MM.1S (cell line): ENCODE results near the gene DUSP10.

Source experiments
- DNase-seq: peaks from one replicate; pipeline ENCODE4 v3.0.0-alpha.2; 2015
- H2AFZ ChIP-seq: fragments of 300-600 bp; sonication (generic); 2 replicates; pipeline ENCODE4 v1.6.0; 2016; ENCODE audit warnings: antibody characterized with exemption, low read length
- H3F3A ChIP-seq: fragments of 300-600 bp; sonication (generic); 2 replicates; pipeline ENCODE4 v1.6.1; 2016; ENCODE audit warnings: mild to moderate bottlenecking, antibody characterized with exemption, low read length, moderate library complexity, mixed read lengths; ENCODE audit not compliant: insufficient read depth
- H3K27ac ChIP-seq: fragments of 300-600 bp; sonication (generic); 2 replicates; pipeline ENCODE4 v1.5.1; 2016; ENCODE audit warnings: mild to moderate bottlenecking, low read length
- H3K27me3 ChIP-seq: fragments of 300-600 bp; sonication (generic); replicated peaks from 2 replicates; pipeline ENCODE4 v1.6.0; 2016; ENCODE audit warnings: low read length; ENCODE audit not compliant: insufficient read depth
- H3K36me3 ChIP-seq: fragments of 300-600 bp; sonication (generic); replicated peaks from 2 replicates; pipeline ENCODE4 v1.6.1; 2016; ENCODE audit warnings: mild to moderate bottlenecking, low read length, mixed read lengths; ENCODE audit not compliant: insufficient read depth
- H3K4me1 ChIP-seq: fragments of 300-600 bp; sonication (generic); 2 replicates; pipeline ENCODE4 v1.6.1; 2016; ENCODE audit warnings: low read length, mixed read lengths
- H3K4me2 ChIP-seq: fragments of 300-600 bp; sonication (generic); 2 replicates; pipeline ENCODE4 v1.6.0; 2016; ENCODE audit warnings: low read depth, low read length
- H3K4me3 ChIP-seq: fragments of 300-600 bp; sonication (generic); 2 replicates; pipeline ENCODE4 v1.5.1; 2016; ENCODE audit warnings: low read length, mixed read lengths
- H3K79me2 ChIP-seq: fragments of 300-600 bp; sonication (generic); 2 replicates; pipeline ENCODE4 v1.6.1; 2016; ENCODE audit warnings: mixed run types, low read length, mixed read lengths
- H3K9ac ChIP-seq: fragments of 300-600 bp; sonication (generic); 2 replicates; pipeline ENCODE4 v1.6.1; 2016; ENCODE audit warnings: low read length, mixed read lengths
- H3K9me2 ChIP-seq: fragments of 300-600 bp; sonication (generic); replicated peaks from 2 replicates; pipeline ENCODE4 v1.6.1; 2016; ENCODE audit warnings: mild to moderate bottlenecking, low read length, mixed read lengths; ENCODE audit not compliant: insufficient read depth
- H3K9me3 ChIP-seq: fragments of 300-600 bp; sonication (generic); replicated peaks from 2 replicates; pipeline ENCODE4 v1.6.1; 2016; ENCODE audit warnings: mild to moderate bottlenecking, low read length, mixed read lengths; ENCODE audit not compliant: insufficient read depth
- H4K20me1 ChIP-seq: fragments of 300-600 bp; sonication (generic); 2 replicates; pipeline ENCODE4 v1.6.1; 2016; ENCODE audit warnings: mild to moderate bottlenecking, low read length, moderate library complexity, mixed read lengths; ENCODE audit not compliant: insufficient read depth
- CTCF ChIP-seq: fragments of 300-600 bp; sonication (generic); IDR thresholded peaks from 2 replicates; pipeline ENCODE4 v1.5.1; 2016; ENCODE audit warnings: antibody characterized with exemption, low read length, mixed read lengths
- EZH2 ChIP-seq: fragments of 300-600 bp; sonication (generic); optimal IDR thresholded peaks from 2 replicates; pipeline ENCODE3; 2017; ENCODE audit warnings: low read depth, mild to moderate bottlenecking, antibody characterized with exemption, low read length, mixed read lengths
- EZH2phosphoT487 ChIP-seq: fragments of 300-600 bp; sonication (generic); IDR thresholded peaks from 2 replicates; pipeline ENCODE4 v1.6.1; 2018; ENCODE audit warnings: antibody characterized with exemption, low read length

The DUSP10 gene

GRCh38 chr1:221725735-221726672, 15.9 kb downstream of the DUSP10 start:
- Histone ChIP-seq H3K4me3 (no peak overlapping the region), H3K27ac (no peak overlapping the region), H3K9me3 (no peaks in the 10 kb centered on the region), H2AFZ (no peak overlapping the region), H3K27me3 (no peaks in the 10 kb centered on the region), H3K4me1 (no peaks in the 10 kb centered on the region), H3K9me2 (no peaks in the 10 kb centered on the region), H3K4me2 (no peak overlapping the region), H3F3A (no peaks in the 10 kb centered on the region), H3K9ac (no peak overlapping the region), H3K36me3 (no peaks in the 10 kb centered on the region), H4K20me1 (no peaks in the 10 kb centered on the region), H3K79me2 (no peaks in the 10 kb centered on the region)
- no peak for DNase-seq
- TF ChIP-seq EZH2phosphoT487, result no peak
- TF ChIP-seq CTCF, result no peak

DNA sequence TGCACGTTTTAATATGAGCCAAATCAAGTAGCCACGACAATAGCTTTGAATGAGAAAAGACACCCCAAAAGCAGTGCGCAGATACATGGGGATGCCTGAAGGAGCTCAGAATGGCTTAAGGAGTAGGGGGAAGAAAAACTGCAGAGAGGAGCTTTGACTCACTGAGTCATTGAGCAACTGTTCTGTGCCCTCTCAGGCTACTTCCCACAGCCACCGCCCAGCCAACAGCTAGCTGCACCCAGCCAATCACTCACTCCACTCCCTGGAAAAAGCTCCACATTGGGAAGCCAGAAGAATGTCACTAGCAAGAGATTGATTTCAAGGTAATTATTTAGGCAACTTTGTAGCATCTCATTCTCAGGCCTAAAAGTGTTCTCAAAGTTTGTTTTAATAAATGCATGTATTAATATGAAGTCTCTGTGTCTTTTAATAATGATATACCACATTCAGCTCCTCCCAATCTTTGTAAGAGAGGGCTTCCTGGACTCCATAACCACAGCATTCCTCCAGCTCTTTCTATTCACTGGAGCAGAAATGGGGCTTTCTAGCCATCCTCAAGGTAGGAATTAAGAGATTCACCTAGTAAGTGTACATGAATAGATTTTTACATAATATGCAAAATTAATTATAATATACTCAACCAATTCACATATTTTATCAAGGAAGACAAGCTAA, 16.8 kb downstream of the DUSP10 start:
- Histone ChIP-seq H3K9me2 (no peaks in the 10 kb centered on the region), H2AFZ (no peak overlapping the region), H3K36me3 (no peaks in the 10 kb centered on the region), H3K27ac (no peak overlapping the region), H3K9ac (no peak overlapping the region), H3K79me2 (no peaks in the 10 kb centered on the region), H3K9me3 (no peaks in the 10 kb centered on the region), H4K20me1 (no peaks in the 10 kb centered on the region), H3K27me3 (no peaks in the 10 kb centered on the region), H3K4me2 (no peak overlapping the region), H3K4me1 (no peaks in the 10 kb centered on the region), H3K4me3 (no peak overlapping the region), H3F3A (no peaks in the 10 kb centered on the region)
- TF ChIP-seq EZH2phosphoT487, result no peak
- DNase-seq, result no peak

DNA sequence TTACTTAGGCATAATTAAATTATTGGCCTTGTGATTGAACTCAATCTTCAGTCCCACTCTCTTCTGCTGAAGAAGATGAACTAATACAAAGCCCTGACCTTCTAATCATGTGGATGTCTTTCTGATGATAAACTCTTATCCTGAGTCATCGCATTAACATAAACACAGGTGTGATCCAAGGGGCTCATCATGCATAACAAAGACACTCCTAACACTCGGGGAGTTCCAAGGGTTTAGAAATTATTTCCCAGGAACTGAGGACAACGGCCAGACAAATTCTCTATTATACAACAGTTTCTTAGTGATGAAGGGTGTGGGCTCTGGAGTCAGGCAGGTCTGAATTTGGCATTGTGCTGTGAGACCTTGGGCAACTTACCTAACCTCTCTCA, 18.0 kb downstream of the DUSP10 start:
- H3K9ac ChIP-seq, result no peak overlapping the region
- no peak for DNase-seq
- H3K9me3 ChIP-seq, result no peaks in the 10 kb centered on the region
- H3K36me3 ChIP-seq, result no peaks in the 10 kb centered on the region
- H3K27me3 ChIP-seq, result no peaks in the 10 kb centered on the region
- no peaks in the 10 kb centered on the region for H3K79me2 ChIP-seq
- H3K4me2 ChIP-seq, result no peak overlapping the region
- no peak overlapping the region for H3K4me3 ChIP-seq
- no peaks in the 10 kb centered on the region for H4K20me1 ChIP-seq
- H2AFZ ChIP-seq, result no peak overlapping the region
- no peaks in the 10 kb centered on the region for H3F3A ChIP-seq
- no peaks in the 10 kb centered on the region for H3K9me2 ChIP-seq
- TF ChIP-seq EZH2phosphoT487 (no peak), CTCF (no peak), EZH2 (no peak)
- no peaks in the 10 kb centered on the region for H3K4me1 ChIP-seq
- H3K27ac ChIP-seq, result no peak overlapping the region
